C4-2B (cell line): ENCODE measurements around the gene NELL1.
"Not testable (repeated sequence)": the region's sequence is repeated elsewhere in the genome, so short reads cannot be mapped to it uniquely, and the experiment has no call there.

Source experiments
- H3K27ac ChIP-seq: fragments of 450-650 bp; 2 replicates; pipeline ENCODE4 v1.5.1; 2017
- ZFX ChIP-seq: fragments of 450-650 bp; IDR thresholded peaks from 2 replicates; pipeline ENCODE4 v1.6.1; 2017
- TF ChIP-seq, protein P1 (sequence below): fragments of 450-650 bp; conservative IDR thresholded peaks from 2 replicates; pipeline ENCODE4 v1.5.1; 2017; ENCODE audit warnings: mild to moderate bottlenecking

NELL1 gene

GRCh38 chr11:21258414-21258813, 589.0 kb downstream of the NELL1 start:
- no peak overlapping the region for H3K27ac ChIP-seq
- TF ChIP-seq ZFX: no peak
- TF ChIP-seq, protein P1, sequence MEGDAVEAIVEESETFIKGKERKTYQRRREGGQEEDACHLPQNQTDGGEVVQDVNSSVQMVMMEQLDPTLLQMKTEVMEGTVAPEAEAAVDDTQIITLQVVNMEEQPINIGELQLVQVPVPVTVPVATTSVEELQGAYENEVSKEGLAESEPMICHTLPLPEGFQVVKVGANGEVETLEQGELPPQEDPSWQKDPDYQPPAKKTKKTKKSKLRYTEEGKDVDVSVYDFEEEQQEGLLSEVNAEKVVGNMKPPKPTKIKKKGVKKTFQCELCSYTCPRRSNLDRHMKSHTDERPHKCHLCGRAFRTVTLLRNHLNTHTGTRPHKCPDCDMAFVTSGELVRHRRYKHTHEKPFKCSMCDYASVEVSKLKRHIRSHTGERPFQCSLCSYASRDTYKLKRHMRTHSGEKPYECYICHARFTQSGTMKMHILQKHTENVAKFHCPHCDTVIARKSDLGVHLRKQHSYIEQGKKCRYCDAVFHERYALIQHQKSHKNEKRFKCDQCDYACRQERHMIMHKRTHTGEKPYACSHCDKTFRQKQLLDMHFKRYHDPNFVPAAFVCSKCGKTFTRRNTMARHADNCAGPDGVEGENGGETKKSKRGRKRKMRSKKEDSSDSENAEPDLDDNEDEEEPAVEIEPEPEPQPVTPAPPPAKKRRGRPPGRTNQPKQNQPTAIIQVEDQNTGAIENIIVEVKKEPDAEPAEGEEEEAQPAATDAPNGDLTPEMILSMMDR: no peak

DNA sequence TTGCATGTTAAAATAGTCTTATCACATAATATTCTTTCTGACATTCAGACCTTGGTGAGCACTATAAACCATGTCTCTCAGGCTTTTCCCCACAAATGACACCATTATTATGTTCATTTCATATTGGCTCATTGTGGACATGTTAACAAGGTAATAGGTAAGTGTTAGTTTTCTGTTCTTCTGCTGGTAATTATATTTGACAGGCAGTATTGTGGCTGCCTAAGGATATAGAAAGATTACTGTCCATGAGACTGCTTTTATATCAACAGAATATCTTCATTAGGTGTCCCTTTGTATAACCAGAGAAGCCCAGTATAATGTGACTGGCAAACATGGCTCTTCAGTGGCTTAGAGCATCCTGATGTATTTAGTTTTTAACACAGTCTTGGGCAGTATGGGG, 590.7 kb downstream of the NELL1 start:
- no peak overlapping the region for H3K27ac ChIP-seq
- TF ChIP-seq, protein P1: no peak
- TF ChIP-seq ZFX: no peak

DNA sequence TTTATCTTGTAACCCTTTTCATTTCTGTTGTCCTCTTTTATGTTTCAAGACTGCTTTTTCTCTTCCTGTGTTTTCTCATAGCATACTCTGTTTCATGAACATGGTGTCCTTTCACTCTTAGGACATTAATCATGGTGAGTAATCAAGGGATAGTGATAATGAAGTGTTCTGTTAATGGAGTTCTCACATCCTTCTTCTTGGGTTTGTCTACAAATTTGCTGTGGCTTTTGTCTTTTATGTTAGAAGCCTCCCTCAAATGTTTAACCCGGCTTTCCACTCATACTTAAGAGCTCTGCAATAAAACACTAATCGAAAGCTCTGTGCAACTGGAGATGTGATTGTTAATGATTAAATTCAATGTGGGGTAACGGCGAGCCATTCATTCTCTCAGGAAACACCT, 593.6 kb downstream of the NELL1 start:
- TF ChIP-seq, protein P1: no peak
- TF ChIP-seq ZFX: no peak
- H3K27ac ChIP-seq: no peak overlapping the region

DNA sequence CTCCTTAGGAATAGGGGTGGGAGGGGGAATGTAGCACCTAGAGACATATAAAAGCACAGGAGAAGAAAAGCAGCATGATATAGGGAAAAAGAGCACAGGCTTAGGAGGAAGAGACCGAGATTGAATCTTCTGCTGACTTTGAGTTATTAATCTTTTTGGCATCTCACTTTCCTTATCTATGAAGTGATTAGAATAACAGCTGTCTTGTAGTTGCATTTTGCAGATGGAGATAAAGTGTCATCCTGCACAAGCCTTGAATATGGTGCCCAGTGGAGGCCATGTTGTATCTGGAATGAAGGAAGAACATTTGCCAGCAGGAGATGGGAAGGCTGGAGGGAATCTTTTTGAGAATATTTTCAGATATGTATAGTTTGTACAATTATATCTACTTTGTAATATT, 594.7 kb downstream of the NELL1 start:
- no peak overlapping the region for H3K27ac ChIP-seq
- no peak for TF ChIP-seq ZFX
- TF ChIP-seq, protein P1: no peak

- no peak overlapping the region for H3K27ac ChIP-seq
- TF ChIP-seq, protein P1: no peak
- TF ChIP-seq ZFX: no peak
Observed at GRCh38 chr11:21268036-21268435, 598.6 kb downstream of the NELL1 start.

DNA sequence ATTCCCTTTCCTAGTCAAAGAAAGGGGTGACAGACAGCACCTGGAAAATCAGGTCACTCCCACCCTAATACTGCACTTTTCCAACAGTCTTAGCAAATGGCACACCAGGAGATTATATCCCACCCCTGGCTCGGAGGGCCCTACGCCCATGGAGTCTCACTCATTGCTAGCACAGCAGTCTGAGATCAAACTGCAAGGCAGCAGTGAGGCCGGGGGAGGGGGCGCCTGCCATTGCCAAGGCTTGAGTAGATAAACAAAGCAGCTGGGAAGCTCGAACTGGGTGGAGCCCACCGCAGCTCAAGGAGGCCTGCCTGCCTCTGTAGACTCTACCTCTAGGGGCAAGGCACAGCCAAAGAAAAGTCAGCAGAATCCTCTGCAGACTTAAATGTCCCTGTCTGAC, 602.8 kb downstream of the NELL1 start:
- not testable (repeated sequence) for H3K27ac ChIP-seq

- no peak overlapping the region for H3K27ac ChIP-seq
- TF ChIP-seq, protein P1: no peak
- no peak for TF ChIP-seq ZFX
Observed at GRCh38 chr11:21278840-21279239, 609.5 kb downstream of the NELL1 start.

DNA sequence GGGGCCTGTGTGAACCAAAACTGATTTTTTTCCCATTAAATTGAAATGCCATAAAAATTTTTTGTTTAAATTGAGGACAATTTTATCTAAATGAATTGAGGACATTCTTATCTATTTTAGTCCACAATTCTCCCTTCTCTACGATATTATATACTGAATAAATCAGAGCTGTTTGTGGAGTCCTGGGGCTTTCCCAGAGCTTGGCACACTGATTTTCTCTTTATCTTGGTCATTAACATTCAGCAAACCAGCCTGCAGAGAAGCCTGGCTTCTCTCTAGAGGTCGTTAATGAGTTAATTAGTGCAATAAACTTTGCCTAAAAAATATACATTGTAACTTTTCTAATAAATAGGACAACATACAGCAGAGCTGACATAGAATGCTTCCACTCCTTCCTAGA, 615.7 kb downstream of the NELL1 start:
- no peak overlapping the region for H3K27ac ChIP-seq
- no peak for TF ChIP-seq ZFX
- TF ChIP-seq, protein P1: no peak
